Measurements from ENCODE around the gene COPS2. TPM values are rescaled to one million over a fixed set of nuclear protein-coding genes. Genes with fewer than 3 reads are reported as not detected.

Gene COPS2
- total and polyA plus RNA-seq, 2 of the 13 experiments (the other 11 are each of a cell fraction or from before 2014, with no cell fraction given) = 37.8 to 66.3 TPM

DNA sequence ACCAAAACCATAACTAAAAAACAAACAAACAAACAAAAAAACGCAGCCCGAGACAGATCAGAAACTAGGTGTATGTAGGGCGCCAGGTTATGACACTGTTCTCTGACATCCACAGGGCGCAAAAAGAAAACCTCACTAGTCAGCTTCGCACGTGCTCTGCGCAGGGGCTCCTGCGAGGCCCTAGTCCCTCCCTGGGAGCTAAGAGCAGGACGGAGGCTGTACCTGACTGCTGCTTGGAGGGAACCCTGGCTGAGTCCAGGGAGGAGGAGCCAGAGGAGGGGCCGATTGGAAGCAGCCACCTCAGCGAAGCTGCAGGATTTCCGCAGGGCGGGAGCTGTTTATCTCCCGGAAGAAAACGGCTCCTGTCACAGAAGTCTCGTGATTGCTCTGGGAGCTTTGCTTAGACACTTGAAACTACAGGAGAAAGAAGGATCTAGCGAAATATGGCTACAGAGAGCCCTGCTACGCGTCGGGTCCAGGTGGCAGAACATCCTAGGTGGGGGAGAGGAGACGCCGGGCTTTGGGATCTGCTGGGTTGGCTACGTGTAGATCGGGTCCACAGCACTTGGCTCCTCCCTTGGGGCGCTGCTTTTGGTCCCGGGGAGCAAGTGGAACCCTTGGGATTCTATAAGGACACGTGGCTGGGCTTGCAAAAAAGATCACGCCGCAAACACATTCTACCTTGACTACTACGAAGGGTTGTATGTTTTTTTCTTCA, 14.6 kb upstream of the COPS2 start, which contains the start of gene GALK2 (continued):
- TF ChIP-seq, protein P1, sequence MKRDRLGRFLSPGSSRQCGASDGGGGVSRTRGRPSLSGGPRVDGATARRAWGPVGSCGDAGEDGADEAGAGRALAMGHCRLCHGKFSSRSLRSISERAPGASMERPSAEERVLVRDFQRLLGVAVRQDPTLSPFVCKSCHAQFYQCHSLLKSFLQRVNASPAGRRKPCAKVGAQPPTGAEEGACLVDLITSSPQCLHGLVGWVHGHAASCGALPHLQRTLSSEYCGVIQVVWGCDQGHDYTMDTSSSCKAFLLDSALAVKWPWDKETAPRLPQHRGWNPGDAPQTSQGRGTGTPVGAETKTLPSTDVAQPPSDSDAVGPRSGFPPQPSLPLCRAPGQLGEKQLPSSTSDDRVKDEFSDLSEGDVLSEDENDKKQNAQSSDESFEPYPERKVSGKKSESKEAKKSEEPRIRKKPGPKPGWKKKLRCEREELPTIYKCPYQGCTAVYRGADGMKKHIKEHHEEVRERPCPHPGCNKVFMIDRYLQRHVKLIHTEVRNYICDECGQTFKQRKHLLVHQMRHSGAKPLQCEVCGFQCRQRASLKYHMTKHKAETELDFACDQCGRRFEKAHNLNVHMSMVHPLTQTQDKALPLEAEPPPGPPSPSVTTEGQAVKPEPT (CRISPR knock-in tag; IDR thresholded peaks at IDR 0.05; ENCODE audit: low read depth) = 0 out of 2 replicates have a peak, but pooled peaks have one; percentile 58
- TF ChIP-seq, protein P2, sequence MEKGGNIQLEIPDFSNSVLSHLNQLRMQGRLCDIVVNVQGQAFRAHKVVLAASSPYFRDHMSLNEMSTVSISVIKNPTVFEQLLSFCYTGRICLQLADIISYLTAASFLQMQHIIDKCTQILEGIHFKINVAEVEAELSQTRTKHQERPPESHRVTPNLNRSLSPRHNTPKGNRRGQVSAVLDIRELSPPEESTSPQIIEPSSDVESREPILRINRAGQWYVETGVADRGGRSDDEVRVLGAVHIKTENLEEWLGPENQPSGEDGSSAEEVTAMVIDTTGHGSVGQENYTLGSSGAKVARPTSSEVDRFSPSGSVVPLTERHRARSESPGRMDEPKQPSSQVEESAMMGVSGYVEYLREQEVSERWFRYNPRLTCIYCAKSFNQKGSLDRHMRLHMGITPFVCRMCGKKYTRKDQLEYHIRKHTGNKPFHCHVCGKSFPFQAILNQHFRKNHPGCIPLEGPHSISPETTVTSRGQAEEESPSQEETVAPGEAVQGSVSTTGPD (CRISPR knock-in tag; IDR thresholded peaks at IDR 0.05) = no peak
- TF ChIP-seq ZSCAN21 (CRISPR knock-in tag; IDR thresholded peaks at IDR 0.05; ENCODE audit: borderline replicate concordance) (peak; percentile 64; the same call in 1 of the 2 replicates), ELF4 (CRISPR knock-in tag; IDR thresholded peaks at IDR 0.05; ENCODE audit: borderline replicate concordance) (no peak), ZNF224 (CRISPR knock-in tag; IDR thresholded peaks at IDR 0.05) (no peak), ZNF260 (CRISPR knock-in tag; IDR thresholded peaks at IDR 0.05; ENCODE audit: borderline replicate concordance, low read depth) (no peak), ZC3H13 (CRISPR knock-in tag; IDR thresholded peaks at IDR 0.05) (no peak), HNRNPK (IDR thresholded peaks at IDR 0.05; ENCODE audit: low read depth, low read length, poor library complexity, severe bottlenecking) (no peak), REL (CRISPR knock-in tag; conservative IDR thresholded peaks at IDR 0.05) (no peak), ZNF34 (CRISPR knock-in tag; IDR thresholded peaks at IDR 0.05; ENCODE audit: borderline replicate concordance) (no peak), MIER3 (CRISPR knock-in tag; IDR thresholded peaks at IDR 0.05; ENCODE audit: borderline replicate concordance) (no peak), LCORL (IDR thresholded peaks at IDR 0.05) (no peak), LCORL (CRISPR knock-in tag; IDR thresholded peaks at IDR 0.05) (no peak), ZKSCAN8 (CRISPR knock-in tag; IDR thresholded peaks at IDR 0.05; ENCODE audit: borderline replicate concordance) (no peak; the same call in 1 of the 2 replicates), ZBTB38 (CRISPR knock-in tag; IDR thresholded peaks at IDR 0.05) (peak; percentile 45; the same call in 1 of the 2 replicates), ZNF343 (CRISPR knock-in tag; IDR thresholded peaks at IDR 0.05) (no peak; the same call in 1 of the 2 replicates), ZNF510 (CRISPR knock-in tag; IDR thresholded peaks at IDR 0.05; ENCODE audit: low read depth) (peak; percentile 63; the same call in 1 of the 2 replicates), EEA1 (CRISPR knock-in tag; IDR thresholded peaks at IDR 0.05; ENCODE audit: borderline replicate concordance) (no peak), ZNF282 (IDR thresholded peaks at IDR 0.05; ENCODE audit: partially characterized antibody) (no peak), ZNF44 (CRISPR knock-in tag; IDR thresholded peaks at IDR 0.05) (no peak), ZBTB7A (CRISPR knock-in tag; IDR thresholded peaks at IDR 0.05) (peak; percentile 33; the same call in 1 of the 2 replicates), FOSL1 (CRISPR knock-in tag; IDR thresholded peaks at IDR 0.05; ENCODE audit: borderline replicate concordance) (no peak)
- TF ChIP-seq, protein P3, sequence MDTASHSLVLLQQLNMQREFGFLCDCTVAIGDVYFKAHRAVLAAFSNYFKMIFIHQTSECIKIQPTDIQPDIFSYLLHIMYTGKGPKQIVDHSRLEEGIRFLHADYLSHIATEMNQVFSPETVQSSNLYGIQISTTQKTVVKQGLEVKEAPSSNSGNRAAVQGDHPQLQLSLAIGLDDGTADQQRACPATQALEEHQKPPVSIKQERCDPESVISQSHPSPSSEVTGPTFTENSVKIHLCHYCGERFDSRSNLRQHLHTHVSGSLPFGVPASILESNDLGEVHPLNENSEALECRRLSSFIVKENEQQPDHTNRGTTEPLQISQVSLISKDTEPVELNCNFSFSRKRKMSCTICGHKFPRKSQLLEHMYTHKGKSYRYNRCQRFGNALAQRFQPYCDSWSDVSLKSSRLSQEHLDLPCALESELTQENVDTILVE (CRISPR knock-in tag; IDR thresholded peaks at IDR 0.05) = peak; percentile 52
- TF ChIP-seq, protein P4, sequence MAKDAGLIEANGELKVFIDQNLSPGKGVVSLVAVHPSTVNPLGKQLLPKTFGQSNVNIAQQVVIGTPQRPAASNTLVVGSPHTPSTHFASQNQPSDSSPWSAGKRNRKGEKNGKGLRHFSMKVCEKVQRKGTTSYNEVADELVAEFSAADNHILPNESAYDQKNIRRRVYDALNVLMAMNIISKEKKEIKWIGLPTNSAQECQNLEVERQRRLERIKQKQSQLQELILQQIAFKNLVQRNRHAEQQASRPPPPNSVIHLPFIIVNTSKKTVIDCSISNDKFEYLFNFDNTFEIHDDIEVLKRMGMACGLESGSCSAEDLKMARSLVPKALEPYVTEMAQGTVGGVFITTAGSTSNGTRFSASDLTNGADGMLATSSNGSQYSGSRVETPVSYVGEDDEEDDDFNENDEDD (CRISPR knock-in tag; IDR thresholded peaks at IDR 0.05; ENCODE audit: borderline replicate concordance) = peak; percentile 98
- TF ChIP-seq, protein P5, sequence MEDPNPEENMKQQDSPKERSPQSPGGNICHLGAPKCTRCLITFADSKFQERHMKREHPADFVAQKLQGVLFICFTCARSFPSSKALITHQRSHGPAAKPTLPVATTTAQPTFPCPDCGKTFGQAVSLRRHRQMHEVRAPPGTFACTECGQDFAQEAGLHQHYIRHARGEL (CRISPR knock-in tag; IDR thresholded peaks at IDR 0.05) = no peak

All from HepG2 (cell line).